ENCODE data around the gene CAND1. TPM values are rescaled to one million over a fixed set of nuclear protein-coding genes. Genes with fewer than 3 reads are reported as not detected.

CAND1 gene
- total and polyA plus RNA-seq, 9 of the 15 experiments (the other 6 are each of a cell fraction or from before 2014, with no cell fraction given), result 24.0 to 167 (median 77.5) TPM

DNA sequence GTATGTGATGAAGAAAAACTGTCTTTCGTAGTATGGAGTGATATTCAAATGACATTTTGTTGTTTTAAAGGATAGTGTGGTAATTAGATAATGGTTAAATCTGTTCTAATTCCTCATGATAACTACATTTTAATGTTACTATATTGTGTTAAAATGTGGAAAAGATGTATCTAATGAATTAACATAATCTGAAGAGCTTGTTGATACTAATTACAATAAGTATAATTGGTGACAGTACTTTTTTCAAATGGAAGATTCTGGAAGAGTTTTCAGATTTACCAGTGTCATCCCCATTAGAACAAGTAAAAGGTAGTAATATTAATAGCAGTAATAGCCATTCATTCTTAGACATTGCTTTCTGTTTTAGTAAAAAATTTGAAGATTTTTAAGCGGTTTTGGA, 37.6 kb downstream of the CAND1 start:
- no peaks in the 10 kb centered on the region for H3K9me3 ChIP-seq (replicated peaks; ENCODE audit: control insufficient read depth, insufficient read depth, low read depth, low read length)
- H3K9me1 ChIP-seq (ENCODE audit: control insufficient read depth, insufficient read depth, low read length), result no peaks in the 10 kb centered on the region
- TF ChIP-seq ZNF445 (CRISPR knock-in tag; IDR thresholded peaks at IDR 0.05; ENCODE audit: low read depth), result no peak
- TF ChIP-seq, protein P1, sequence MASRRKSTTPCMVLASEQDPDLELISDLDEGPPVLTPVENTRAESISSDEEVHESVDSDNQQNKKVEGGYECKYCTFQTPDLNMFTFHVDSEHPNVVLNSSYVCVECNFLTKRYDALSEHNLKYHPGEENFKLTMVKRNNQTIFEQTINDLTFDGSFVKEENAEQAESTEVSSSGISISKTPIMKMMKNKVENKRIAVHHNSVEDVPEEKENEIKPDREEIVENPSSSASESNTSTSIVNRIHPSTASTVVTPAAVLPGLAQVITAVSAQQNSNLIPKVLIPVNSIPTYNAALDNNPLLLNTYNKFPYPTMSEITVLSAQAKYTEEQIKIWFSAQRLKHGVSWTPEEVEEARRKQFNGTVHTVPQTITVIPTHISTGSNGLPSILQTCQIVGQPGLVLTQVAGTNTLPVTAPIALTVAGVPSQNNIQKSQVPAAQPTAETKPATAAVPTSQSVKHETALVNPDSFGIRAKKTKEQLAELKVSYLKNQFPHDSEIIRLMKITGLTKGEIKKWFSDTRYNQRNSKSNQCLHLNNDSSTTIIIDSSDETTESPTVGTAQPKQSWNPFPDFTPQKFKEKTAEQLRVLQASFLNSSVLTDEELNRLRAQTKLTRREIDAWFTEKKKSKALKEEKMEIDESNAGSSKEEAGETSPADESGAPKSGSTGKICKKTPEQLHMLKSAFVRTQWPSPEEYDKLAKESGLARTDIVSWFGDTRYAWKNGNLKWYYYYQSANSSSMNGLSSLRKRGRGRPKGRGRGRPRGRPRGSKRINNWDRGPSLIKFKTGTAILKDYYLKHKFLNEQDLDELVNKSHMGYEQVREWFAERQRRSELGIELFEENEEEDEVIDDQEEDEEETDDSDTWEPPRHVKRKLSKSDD (conservative IDR thresholded peaks at IDR 0.05; ENCODE audit: low read length), result no peak
- no peak for TF ChIP-seq HNRNPK (IDR thresholded peaks at IDR 0.05; ENCODE audit: low read depth, low read length, poor library complexity, severe bottlenecking)
- TF ChIP-seq FOXA1 (IDR thresholded peaks at IDR 0.05; ENCODE audit: borderline replicate concordance), result no peak
- no peak for TF ChIP-seq SREBF2 (CRISPR knock-in tag; IDR thresholded peaks at IDR 0.05)
- no peak for TF ChIP-seq HMG20A (CRISPR knock-in tag; conservative IDR thresholded peaks at IDR 0.05)
- no peak for TF ChIP-seq NCOA6 (IDR thresholded peaks at IDR 0.05)
- TF ChIP-seq, protein P2, sequence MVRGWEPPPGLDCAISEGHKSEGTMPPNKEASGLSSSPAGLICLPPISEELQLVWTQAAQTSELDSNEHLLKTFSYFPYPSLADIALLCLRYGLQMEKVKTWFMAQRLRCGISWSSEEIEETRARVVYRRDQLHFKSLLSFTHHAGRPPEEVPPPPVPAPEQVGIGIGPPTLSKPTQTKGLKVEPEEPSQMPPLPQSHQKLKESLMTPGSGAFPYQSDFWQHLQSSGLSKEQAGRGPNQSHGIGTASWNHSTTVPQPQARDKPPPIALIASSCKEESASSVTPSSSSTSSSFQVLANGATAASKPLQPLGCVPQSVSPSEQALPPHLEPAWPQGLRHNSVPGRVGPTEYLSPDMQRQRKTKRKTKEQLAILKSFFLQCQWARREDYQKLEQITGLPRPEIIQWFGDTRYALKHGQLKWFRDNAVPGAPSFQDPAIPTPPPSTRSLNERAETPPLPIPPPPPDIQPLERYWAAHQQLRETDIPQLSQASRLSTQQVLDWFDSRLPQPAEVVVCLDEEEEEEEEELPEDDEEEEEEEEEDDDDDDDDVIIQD (CRISPR knock-in tag; IDR thresholded peaks at IDR 0.05), result no peak
- TF ChIP-seq XRCC3 (IDR thresholded peaks at IDR 0.05), result no peak
- no peak for TF ChIP-seq HIVEP1 (CRISPR knock-in tag; IDR thresholded peaks at IDR 0.05)
- no peak for TF ChIP-seq CREM (IDR thresholded peaks at IDR 0.05; ENCODE audit: low read depth)
- no peak for TF ChIP-seq FIP1L1 (IDR thresholded peaks at IDR 0.05; ENCODE audit: low read depth, low read length, poor library complexity, severe bottlenecking)
- no peak for TF ChIP-seq MYNN (IDR thresholded peaks at IDR 0.05)
- TF ChIP-seq MYNN (CRISPR knock-in tag; IDR thresholded peaks at IDR 0.05), result no peak
- no peak overlapping the region for H3K4me3 ChIP-seq
- H3K9ac ChIP-seq (ENCODE audit: insufficient read depth in 1 of 2, low read depth in 2 of 2, low read length in 2 of 2), result no peak overlapping the region
- H3K27me3 ChIP-seq (ENCODE audit: control insufficient read depth in 2 of 2, insufficient read depth in 2 of 2, low read length in 2 of 2), result no peaks in the 10 kb centered on the region
- CTCF ChIA-PET (ENCODE audit: low intra/inter-chr PET ratio), result no interaction called here
- no peak overlapping the region for H3K4me2 ChIP-seq (ENCODE audit: insufficient read depth, low read length)
- FAIRE-seq, result no peak
- H3K27ac ChIP-seq (ENCODE audit: extremely low read depth, low read depth, low read length), result no peak overlapping the region
- BruUV-seq (replicated peaks), result no TSS peak
- POLR2A ChIA-PET, result interaction anchor here (3.4 kb wide), 1 partner anchor 37 kb away, joined by 10 read pairs; the partner anchor contains the start of gene CAND1
- intact Hi-C loops (cut with micrococcal nuclease) (no loop called here), in situ Hi-C loops (cut with MboI) (no loop called here)
- no peak for DNase-seq (ENCODE audit: extremely low read depth in 1 of 4, low spot score in 3 of 4)
- WGBS (ENCODE audit: insufficient coverage, low coverage, missing lambda C conversion rate), result 97% methylated on average over 2 of the region's 2 CpGs
- H3K36me3 ChIP-seq (ENCODE audit: control insufficient read depth, insufficient read depth, low read length), result peaks cover 94% of the 10 kb centered on the region
- ATAC-seq, result no peak
- no peaks in the 10 kb centered on the region for H3K4me1 ChIP-seq (replicated peaks in 1 of 2; ENCODE audit: control insufficient read depth in 2 of 2, insufficient read depth in 2 of 2, low read length in 2 of 2)
- no peak overlapping the region for H2AFZ ChIP-seq (ENCODE audit: low read depth, low read length)
- no peaks in the 10 kb centered on the region for H4K20me1 ChIP-seq (replicated peaks; ENCODE audit: control insufficient read depth, insufficient read depth, low read length)
- H3K79me2 ChIP-seq (ENCODE audit: control insufficient read depth, insufficient read depth, low read length), result no peaks in the 10 kb centered on the region

All from K562 (cell line).